ENCODE results near the gene FAM117B. TPM values are rescaled to one million over a fixed set of nuclear protein-coding genes. Genes with fewer than 3 reads are reported as not detected.

Gene FAM117B
- total RNA-seq, 1 donor from 2014 or later = 7.1 TPM

- TF ChIP-seq, protein P1, sequence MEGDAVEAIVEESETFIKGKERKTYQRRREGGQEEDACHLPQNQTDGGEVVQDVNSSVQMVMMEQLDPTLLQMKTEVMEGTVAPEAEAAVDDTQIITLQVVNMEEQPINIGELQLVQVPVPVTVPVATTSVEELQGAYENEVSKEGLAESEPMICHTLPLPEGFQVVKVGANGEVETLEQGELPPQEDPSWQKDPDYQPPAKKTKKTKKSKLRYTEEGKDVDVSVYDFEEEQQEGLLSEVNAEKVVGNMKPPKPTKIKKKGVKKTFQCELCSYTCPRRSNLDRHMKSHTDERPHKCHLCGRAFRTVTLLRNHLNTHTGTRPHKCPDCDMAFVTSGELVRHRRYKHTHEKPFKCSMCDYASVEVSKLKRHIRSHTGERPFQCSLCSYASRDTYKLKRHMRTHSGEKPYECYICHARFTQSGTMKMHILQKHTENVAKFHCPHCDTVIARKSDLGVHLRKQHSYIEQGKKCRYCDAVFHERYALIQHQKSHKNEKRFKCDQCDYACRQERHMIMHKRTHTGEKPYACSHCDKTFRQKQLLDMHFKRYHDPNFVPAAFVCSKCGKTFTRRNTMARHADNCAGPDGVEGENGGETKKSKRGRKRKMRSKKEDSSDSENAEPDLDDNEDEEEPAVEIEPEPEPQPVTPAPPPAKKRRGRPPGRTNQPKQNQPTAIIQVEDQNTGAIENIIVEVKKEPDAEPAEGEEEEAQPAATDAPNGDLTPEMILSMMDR (conservative IDR thresholded peaks at IDR 0.05; ENCODE audit: low read depth, low read length) = no peak
- DNase-seq (ENCODE audit: low read depth) = no peak
- H3K4me3 ChIP-seq (ENCODE audit: low read depth, low read length) = no peak overlapping the region
These were observed 30.1 kb upstream of the FAM117B start for GRCh38 chr2:202604699-202605098.

DNA sequence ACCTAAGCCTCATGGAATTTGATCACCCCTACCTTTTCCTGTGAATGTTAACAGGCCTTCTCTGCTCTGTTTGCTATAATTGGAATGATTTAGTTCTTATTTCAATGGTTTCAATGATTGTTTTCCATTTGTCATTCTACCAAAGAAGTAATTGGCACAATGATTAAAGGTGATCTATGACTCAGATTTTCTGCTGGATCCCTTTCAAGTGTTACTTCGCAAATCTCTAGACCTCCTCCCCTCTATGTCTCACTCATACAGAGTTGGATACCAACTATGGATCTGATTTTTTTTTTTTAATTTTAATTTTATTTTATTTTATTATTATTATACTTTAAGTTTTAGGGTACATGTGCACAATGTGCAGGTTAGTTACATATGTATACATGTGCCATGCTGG is 29.6 kb upstream of the FAM117B start:
- H3K4me3 ChIP-seq (ENCODE audit: low read depth, low read length) = no peak overlapping the region
- no peak for DNase-seq (ENCODE audit: low read depth)
- TF ChIP-seq, protein P1 (conservative IDR thresholded peaks at IDR 0.05; ENCODE audit: low read depth, low read length) = no peak

- DNase-seq (ENCODE audit: low read depth) = no peak
- H3K4me3 ChIP-seq (ENCODE audit: low read depth, low read length) = no peak overlapping the region
- TF ChIP-seq, protein P1 (conservative IDR thresholded peaks at IDR 0.05; ENCODE audit: low read depth, low read length) = no peak
These were observed 26.5 kb upstream of the FAM117B start for GRCh38 chr2:202608142-202608852.

DNA sequence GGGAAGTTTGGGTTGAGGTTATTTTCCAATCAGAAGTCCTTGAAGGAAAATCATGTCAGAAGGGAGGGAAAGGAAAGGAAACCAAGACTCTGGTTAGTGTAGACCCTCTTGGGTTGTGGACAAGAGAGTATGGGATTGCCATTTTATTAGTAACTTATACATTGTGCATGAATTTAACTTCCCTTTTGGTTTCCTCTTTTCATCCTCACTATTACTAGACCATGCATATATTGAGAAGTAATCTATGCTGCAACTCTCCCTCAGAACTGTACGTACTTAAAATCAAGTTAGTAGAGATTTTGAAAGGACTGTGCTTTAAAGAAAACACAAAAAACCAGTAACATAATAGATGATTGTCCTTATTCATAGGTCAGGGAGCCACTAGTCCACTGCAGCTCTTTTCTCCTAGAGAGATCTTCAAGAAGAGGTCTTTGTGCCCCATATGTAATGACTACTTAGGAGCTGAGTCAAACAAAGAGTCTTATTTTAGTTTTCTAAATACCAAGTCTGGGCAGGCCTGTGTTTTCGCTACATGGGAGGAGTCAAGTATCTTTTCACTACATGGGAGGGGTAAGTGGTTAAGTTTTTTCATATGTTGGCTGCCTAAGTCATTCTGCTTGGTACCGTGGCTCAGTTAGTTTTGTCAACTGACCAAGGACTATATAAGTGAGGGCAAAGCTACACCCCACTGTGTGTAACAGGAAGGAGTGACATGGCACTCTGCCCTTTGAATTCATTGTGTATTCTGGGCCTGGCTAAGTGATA is 25.2 kb upstream of the FAM117B start:
- no peak overlapping the region for H3K4me3 ChIP-seq (ENCODE audit: low read depth, low read length)
- DNase-seq (ENCODE audit: low read depth) = no peak
- TF ChIP-seq, protein P1 (conservative IDR thresholded peaks at IDR 0.05; ENCODE audit: low read depth, low read length) = no peak

GRCh38 chr2:202610380-202610779 is 24.4 kb upstream of the FAM117B start:
- H3K4me3 ChIP-seq (ENCODE audit: low read depth, low read length) = no peak overlapping the region
- TF ChIP-seq, protein P1 (conservative IDR thresholded peaks at IDR 0.05; ENCODE audit: low read depth, low read length) = no peak
- no peak for DNase-seq (ENCODE audit: low read depth)

GRCh38 chr2:202612145-202612544 is 22.6 kb upstream of the FAM117B start:
- no peak for DNase-seq (ENCODE audit: low read depth)
- TF ChIP-seq, protein P1 (conservative IDR thresholded peaks at IDR 0.05; ENCODE audit: low read depth, low read length) = no peak
- H3K4me3 ChIP-seq (ENCODE audit: low read depth, low read length) = no peak overlapping the region
